GM12875 (cell line): ENCODE measurements around the gene TRAPPC2.
"Not testable (repeated sequence)": the region's sequence is repeated elsewhere in the genome, so short reads cannot be mapped to it uniquely, and the experiment has no call there.

Experiments
- H3K4me3 ChIP-seq: one replicate; pipeline ENCODE4 v1.5.1; 2011; ENCODE audit warnings: low read depth, low read length, control low read depth
- CTCF ChIP-seq: IDR thresholded peaks from 2 replicates; pipeline ENCODE4 v1.5.1; 2011; ENCODE audit warnings: low read depth, mild to moderate bottlenecking, control low read depth, inconsistent platforms, low read length, moderate library complexity, borderline replicate concordance; ENCODE audit not compliant: insufficient read depth

Gene TRAPPC2

DNA sequence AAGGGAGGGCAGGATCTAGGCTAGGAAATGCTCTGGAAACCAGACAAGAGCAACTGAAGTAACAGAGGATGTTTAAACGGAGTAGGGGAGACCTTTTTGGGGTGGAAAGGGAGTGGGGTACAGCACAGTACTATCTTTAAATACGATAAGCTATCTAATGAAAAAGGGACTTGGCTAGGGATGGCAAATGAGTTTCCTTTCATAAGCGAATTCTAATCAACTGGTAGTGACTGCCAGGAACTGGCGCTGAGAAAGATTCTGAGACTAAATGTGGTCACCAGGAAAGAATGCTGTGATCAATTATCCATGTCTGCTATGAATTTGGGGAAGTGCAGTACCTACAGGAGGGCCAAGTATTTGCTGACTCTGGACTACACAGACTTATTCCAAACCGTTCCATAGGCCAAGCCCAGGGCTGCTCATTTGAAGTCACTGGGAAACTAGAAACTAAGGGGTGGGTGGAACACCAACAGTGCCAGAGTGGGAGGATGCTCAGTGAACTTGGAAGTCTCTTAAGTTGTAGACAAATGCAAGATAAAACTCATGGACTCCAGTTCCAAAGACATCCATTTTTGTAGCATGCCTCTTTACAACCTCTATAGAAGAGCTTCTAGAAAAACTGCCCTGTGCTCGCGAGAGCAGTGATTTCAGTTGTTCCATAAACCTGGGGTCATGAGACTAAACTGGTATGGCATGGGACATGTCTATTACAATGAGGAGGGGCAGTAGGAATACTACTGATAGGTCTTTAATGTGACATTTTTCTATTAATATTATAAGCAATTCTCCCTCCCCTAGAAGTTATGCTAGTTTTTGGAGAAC is 2.0 kb downstream of the TRAPPC2 start:
- TF ChIP-seq CTCF, result no peak

DNA sequence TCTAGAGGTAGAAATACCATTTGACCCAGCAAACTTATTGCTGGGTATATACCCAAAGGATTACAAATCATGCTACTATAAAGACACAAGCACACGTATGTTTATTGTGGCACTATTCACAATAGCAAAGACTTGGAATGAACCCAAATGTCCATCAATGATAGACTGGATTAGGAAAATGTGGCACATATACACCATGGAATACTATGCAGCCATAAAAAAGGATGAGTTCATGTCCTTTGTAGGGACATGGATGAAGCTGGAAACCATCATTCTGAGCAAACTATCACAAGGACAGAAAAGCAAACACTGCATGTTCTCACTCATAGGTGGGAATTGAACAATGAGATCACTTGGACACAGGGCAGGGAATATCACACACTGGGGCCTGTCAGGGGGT is 3.9 kb downstream of the TRAPPC2 start:
- not testable (repeated sequence) for H3K4me3 ChIP-seq

More for the DNA sequence above, 2.0 kb downstream of the TRAPPC2 start:
- H3K4me3 ChIP-seq, result peak overlapping the region; percentile 93

- not testable (repeated sequence) for H3K4me3 ChIP-seq
These were observed 7.8 kb downstream of the TRAPPC2 start for GRCh38 chrX:13726583-13726982.

GRCh38 chrX:13724878-13725277 is 9.5 kb downstream of the TRAPPC2 start:
- H3K4me3 ChIP-seq, result not testable (repeated sequence)

DNA sequence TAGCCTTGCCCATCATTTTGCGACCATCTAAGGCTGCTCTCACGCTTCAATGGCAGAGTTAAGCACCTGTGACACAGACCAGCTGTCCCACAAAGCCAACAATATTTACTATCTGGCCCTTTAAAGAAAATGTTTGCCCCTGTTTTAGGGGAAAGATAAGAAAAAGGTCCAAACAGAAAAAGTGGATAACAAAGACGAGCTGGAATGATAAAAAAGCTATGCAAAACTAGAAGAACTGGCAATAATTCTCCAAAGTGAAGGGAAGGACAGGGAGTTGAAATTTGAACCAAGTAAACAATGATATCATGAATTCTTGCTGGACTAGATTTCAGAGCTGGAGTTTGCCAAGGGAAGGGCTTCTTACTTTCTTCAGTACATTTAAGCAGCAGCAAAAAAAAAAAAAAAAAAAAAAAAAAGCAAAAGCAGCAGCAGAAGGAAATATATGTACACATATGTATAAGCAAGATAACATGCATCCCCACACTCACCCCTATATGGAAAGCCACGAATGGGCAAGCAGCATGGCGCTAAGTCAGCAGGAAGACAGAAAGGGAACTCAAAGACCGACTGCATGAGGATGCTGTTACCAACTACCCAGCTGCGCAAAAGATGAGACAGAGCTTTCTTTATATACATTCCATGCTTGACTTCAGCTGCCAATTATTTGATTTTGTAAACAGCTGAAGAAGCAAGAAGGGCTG is 12.5 kb downstream of the TRAPPC2 start:
- no peak overlapping the region for H3K4me3 ChIP-seq
- no peak for TF ChIP-seq CTCF

DNA sequence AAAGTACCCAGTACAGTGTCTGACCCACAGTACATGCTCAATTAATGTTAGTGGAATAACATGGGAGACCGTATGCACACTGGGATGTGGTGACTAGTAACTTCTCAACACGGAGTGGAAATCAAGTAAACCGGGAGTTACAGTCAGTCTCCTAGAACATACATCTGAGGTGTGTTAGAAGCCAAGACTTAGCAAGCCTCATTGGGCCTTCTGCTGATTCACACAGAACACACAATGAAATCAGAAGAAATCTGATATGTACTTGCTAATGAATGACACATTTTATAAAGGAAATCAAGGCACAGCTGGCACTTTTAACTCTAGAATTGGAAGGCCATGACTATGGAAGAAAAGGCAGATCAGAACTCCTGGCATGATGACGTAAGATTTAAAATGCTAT is 13.0 kb downstream of the TRAPPC2 start:
- TF ChIP-seq CTCF, result no peak
- no peak overlapping the region for H3K4me3 ChIP-seq

GRCh38 chrX:13719192-13719856 is 15.1 kb downstream of the TRAPPC2 start:
- no peak for TF ChIP-seq CTCF
- H3K4me3 ChIP-seq, result no peak overlapping the region

DNA sequence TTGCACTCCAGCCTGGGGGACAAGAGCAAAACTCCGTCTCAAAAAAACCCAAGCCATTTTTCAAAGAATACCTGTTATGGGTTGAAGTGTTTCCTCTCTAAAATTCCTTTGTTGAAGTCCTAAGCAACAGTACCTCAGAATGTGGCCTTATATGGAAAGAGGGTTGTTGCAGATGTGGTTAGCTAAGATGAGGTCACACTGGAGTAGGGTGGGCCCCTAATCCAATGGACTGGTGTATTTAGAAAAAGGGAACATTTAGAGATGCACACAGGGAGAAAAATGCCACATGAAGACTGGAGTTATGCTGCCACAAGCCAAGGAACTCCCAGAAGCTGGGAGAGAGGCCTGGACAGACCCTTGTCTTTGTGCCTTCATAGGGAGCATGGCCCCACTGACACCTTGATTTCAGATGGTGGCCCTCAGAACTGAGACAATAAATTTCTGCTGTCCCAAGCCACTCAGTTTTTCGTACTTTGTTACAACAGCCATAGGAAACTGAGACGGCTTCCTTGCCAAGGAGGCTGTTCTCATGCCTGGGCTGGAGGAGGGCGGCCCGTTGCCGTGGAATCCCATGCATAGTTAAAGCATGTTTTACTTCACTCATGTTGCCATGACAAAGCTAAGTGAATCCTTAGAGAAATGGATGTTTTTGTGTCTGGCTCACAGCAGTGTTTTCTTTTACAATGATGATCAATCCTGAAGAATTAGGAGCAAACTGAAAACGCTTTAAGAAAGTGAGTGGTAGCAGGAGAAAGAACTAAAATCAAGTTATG is 16.5 kb downstream of the TRAPPC2 start:
- TF ChIP-seq CTCF, result no peak
- no peak overlapping the region for H3K4me3 ChIP-seq
